Hepatocyte (in vitro differentiated cells): ENCODE data around the gene VGLL4. TPM values are rescaled to one million over a fixed set of nuclear protein-coding genes. Genes with fewer than 3 reads are reported as not detected.

Experiments used
- DNase-seq: peaks from one replicate; pipeline ENCODE4 v3.0.0-alpha.2; 2016; ENCODE audit warnings: low spot score
- H2AFZ ChIP-seq: fragments of 200-600 bp; sonication (generic); 2 replicates; pipeline ENCODE4 v1.6.0; 2016; ENCODE audit warnings: antibody characterized with exemption, mild to moderate bottlenecking
- H3K27ac ChIP-seq: fragments of 200-600 bp; sonication (generic); 2 replicates; pipeline ENCODE4 v1.5.1; 2016; ENCODE audit warnings: mild to moderate bottlenecking
- H3K27me3 ChIP-seq: fragments of 200-600 bp; sonication (generic); 2 replicates; pipeline ENCODE4 v1.6.1; 2016
- H3K36me3 ChIP-seq: fragments of 200-600 bp; sonication (generic); replicated peaks from 2 replicates; pipeline ENCODE4 v1.5.1; 2016; ENCODE audit warnings: low read depth; ENCODE audit not compliant: insufficient read depth
- H3K4me1 ChIP-seq: fragments of 200-600 bp; sonication (generic); 2 replicates; pipeline ENCODE4 v1.5.1; 2016; ENCODE audit warnings: mild to moderate bottlenecking, moderate library complexity; ENCODE audit not compliant: insufficient read depth
- H3K4me2 ChIP-seq: fragments of 200-600 bp; sonication (generic); 2 replicates; pipeline ENCODE4 v1.6.0; 2016
- H3K4me3 ChIP-seq: fragments of 200-600 bp; sonication (generic); 2 replicates; pipeline ENCODE4 v1.5.1; 2016; ENCODE audit warnings: mild to moderate bottlenecking
- H3K79me2 ChIP-seq: fragments of 200-600 bp; sonication (generic); 2 replicates; pipeline ENCODE4 v1.6.0; 2017; ENCODE audit warnings: mild to moderate bottlenecking
- H3K9me2 ChIP-seq: fragments of 200-600 bp; sonication (generic); replicated peaks from 2 replicates; pipeline ENCODE4 v1.6.0; 2017; ENCODE audit warnings: mild to moderate bottlenecking; ENCODE audit not compliant: insufficient read depth
- H3K9me3 ChIP-seq: fragments of 200-600 bp; sonication (generic); 2 replicates; pipeline ENCODE4 v1.5.1; 2016; ENCODE audit warnings: low read depth, mild to moderate bottlenecking
- H4K20me1 ChIP-seq: fragments of 200-600 bp; sonication (generic); 2 replicates; pipeline ENCODE4 v1.6.0; 2016; ENCODE audit warnings: mild to moderate bottlenecking; ENCODE audit not compliant: insufficient read depth, poor library complexity, severe bottlenecking
- EZH2 ChIP-seq: fragments of 200-600 bp; sonication (generic); IDR thresholded peaks from 2 replicates; pipeline ENCODE4 v1.6.1; 2016; ENCODE audit warnings: antibody characterized with exemption, mild to moderate bottlenecking, borderline replicate concordance
- EZH2phosphoT487 ChIP-seq: fragments of 200-600 bp; sonication (generic); IDR thresholded peaks from one replicate; pipeline ENCODE4 v1.6.1; 2018; ENCODE audit warnings: antibody characterized with exemption, mild to moderate bottlenecking, low read depth, moderate library complexity; ENCODE audit not compliant: unreplicated experiment, severe bottlenecking
- WGBS: methylation state at CpG from one replicate; pipeline ENCODE4 v1.1.6; 2016; ENCODE audit warnings: low lambda C conversion rate; ENCODE audit errors: missing lambda C conversion rate; 5-methylcytosine and 5-hydroxymethylcytosine counted together
- polyA plus RNA-seq: library from polyadenylated mRNA; unstranded; fragments of >200 nt; fragmentation: Nextera tagmentation; extraction: Ambion mirVana; gene quantifications from 2 replicates; pipeline ENCODE4 v1.2.1, GENCODE V29; 2016
- total RNA-seq: library from RNA; depleted of rRNA; stranded (reverse); fragments of >200 nt; gene quantifications from 2 replicates; pipeline ENCODE4 v1.2.3, GENCODE V29; 2014
- TF ChIP-seq, protein P1 (sequence below): fragments of 200-600 bp; sonication (generic); IDR thresholded peaks from 2 replicates; pipeline ENCODE4 v1.5.1; 2016; ENCODE audit warnings: antibody characterized with exemption, mild to moderate bottlenecking; ENCODE audit not compliant: poor library complexity

The VGLL4 gene
- total and polyA plus RNA-seq, 2 experiments from 2014 or later, result 57.9 to 109 TPM

DNA sequence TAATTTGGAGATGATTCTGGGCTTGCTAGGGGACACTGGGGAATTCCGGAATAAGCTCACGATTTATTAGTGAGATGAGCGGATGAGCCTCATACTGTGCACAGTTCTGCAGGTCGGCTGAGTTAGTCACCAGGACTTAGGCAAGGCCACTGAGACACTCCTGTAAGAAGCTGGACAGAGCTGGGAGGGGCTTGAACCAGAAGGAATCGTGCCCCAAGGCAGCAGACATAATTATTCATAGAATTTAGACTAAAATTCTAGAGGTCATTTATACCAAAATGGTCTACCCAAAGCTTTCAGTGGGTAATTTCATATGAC, 121.4 kb downstream of the VGLL4 start:
- WGBS, result 96% methylated on average over 5 of the region's 5 CpGs
- Histone ChIP-seq H3K9me2 (no peaks in the 10 kb centered on the region), H3K27ac (no peak overlapping the region), H3K27me3 (no peaks in the 10 kb centered on the region), H3K4me2 (no peak overlapping the region), H3K79me2 (no peaks in the 10 kb centered on the region), H3K36me3 (no peaks in the 10 kb centered on the region), H3K4me1 (peaks cover 15% of the 10 kb centered on the region), H2AFZ (no peak overlapping the region), H3K9me3 (no peaks in the 10 kb centered on the region), H4K20me1 (no peaks in the 10 kb centered on the region), H3K4me3 (no peak overlapping the region)
- DNase-seq, result no peak
- TF ChIP-seq EZH2phosphoT487, result no peak
- TF ChIP-seq, protein P1, sequence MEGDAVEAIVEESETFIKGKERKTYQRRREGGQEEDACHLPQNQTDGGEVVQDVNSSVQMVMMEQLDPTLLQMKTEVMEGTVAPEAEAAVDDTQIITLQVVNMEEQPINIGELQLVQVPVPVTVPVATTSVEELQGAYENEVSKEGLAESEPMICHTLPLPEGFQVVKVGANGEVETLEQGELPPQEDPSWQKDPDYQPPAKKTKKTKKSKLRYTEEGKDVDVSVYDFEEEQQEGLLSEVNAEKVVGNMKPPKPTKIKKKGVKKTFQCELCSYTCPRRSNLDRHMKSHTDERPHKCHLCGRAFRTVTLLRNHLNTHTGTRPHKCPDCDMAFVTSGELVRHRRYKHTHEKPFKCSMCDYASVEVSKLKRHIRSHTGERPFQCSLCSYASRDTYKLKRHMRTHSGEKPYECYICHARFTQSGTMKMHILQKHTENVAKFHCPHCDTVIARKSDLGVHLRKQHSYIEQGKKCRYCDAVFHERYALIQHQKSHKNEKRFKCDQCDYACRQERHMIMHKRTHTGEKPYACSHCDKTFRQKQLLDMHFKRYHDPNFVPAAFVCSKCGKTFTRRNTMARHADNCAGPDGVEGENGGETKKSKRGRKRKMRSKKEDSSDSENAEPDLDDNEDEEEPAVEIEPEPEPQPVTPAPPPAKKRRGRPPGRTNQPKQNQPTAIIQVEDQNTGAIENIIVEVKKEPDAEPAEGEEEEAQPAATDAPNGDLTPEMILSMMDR, result no peak
- TF ChIP-seq EZH2, result no peak

DNA sequence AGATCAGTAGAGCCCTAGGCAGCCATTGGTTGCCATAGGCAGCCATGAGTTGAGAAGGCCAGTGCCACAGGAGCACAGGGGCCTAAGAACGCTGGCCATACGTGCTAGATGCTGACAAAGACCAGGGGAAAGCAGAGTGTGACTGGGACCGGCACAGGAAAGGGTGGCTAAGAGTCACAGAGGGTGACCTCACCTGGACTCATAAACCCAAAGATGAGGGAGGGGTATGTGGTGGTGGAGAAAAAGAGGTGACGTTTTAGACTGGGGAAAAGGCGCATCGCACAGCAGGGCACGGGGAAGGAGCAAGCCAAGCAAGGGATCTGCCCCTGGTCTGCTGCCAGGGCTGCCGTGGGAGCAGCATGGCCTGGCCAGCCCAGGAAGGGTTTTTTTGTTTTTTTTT, 122.5 kb downstream of the VGLL4 start:
- no peak overlapping the region for H3K4me2 ChIP-seq
- H4K20me1 ChIP-seq, result no peaks in the 10 kb centered on the region
- DNase-seq, result no peak
- no peaks in the 10 kb centered on the region for H3K27me3 ChIP-seq
- H3K4me3 ChIP-seq, result no peak overlapping the region
- TF ChIP-seq EZH2 (no peak), EZH2phosphoT487 (no peak)
- TF ChIP-seq, protein P1, result no peak
- no peaks in the 10 kb centered on the region for H3K79me2 ChIP-seq
- H3K4me1 ChIP-seq, result peaks cover 15% of the 10 kb centered on the region
- no peaks in the 10 kb centered on the region for H3K9me2 ChIP-seq
- no peak overlapping the region for H2AFZ ChIP-seq
- WGBS, result 97% methylated on average over 8 of the region's 8 CpGs
- no peak overlapping the region for H3K27ac ChIP-seq
- no peaks in the 10 kb centered on the region for H3K36me3 ChIP-seq
- H3K9me3 ChIP-seq, result no peaks in the 10 kb centered on the region

DNA sequence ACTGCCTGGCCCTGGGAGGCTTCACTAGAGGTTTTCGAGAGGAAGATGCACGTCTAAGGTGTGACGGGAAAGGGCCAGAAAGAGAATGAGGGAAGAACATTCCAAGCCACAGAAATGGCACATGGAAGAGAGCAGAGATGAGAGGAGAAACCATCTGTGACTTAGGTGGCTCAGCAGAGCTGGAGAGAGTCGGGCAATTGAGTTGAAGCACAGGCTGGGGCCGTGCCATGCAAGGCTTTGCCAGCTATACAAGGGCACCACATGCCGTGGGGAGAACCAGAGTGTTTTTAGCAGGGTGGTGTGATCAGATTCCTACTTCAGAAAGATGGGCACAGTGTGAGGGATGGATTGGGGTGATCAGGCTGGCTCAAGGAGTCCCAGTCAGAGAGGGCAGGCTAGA, 126.1 kb downstream of the VGLL4 start:
- no peaks in the 10 kb centered on the region for H3K9me2 ChIP-seq
- no peaks in the 10 kb centered on the region for H4K20me1 ChIP-seq
- H3K9me3 ChIP-seq, result no peaks in the 10 kb centered on the region
- no peak overlapping the region for H3K4me3 ChIP-seq
- no peak overlapping the region for H2AFZ ChIP-seq
- peaks cover 9% of the 10 kb centered on the region for H3K4me1 ChIP-seq
- WGBS, result 96% methylated on average over 6 of the region's 6 CpGs
- TF ChIP-seq EZH2phosphoT487 (no peak), EZH2 (no peak)
- TF ChIP-seq, protein P1, result no peak
- H3K27me3 ChIP-seq, result no peaks in the 10 kb centered on the region
- no peaks in the 10 kb centered on the region for H3K36me3 ChIP-seq
- DNase-seq, result no peak
- H3K4me2 ChIP-seq, result no peak overlapping the region
- no peaks in the 10 kb centered on the region for H3K79me2 ChIP-seq
- H3K27ac ChIP-seq, result no peak overlapping the region
